GM18502 (cell line): Measurements from ENCODE around the gene SH3RF1.

Experiments
- ATAC-seq: cut with Tn5 transposase; IDR thresholded peaks from one replicate; pipeline ENCODE4 v1.9.1; 2021; ENCODE audit warnings: mild to moderate bottlenecking; ENCODE audit not compliant: unreplicated experiment, poor library complexity

SH3RF1 gene

DNA sequence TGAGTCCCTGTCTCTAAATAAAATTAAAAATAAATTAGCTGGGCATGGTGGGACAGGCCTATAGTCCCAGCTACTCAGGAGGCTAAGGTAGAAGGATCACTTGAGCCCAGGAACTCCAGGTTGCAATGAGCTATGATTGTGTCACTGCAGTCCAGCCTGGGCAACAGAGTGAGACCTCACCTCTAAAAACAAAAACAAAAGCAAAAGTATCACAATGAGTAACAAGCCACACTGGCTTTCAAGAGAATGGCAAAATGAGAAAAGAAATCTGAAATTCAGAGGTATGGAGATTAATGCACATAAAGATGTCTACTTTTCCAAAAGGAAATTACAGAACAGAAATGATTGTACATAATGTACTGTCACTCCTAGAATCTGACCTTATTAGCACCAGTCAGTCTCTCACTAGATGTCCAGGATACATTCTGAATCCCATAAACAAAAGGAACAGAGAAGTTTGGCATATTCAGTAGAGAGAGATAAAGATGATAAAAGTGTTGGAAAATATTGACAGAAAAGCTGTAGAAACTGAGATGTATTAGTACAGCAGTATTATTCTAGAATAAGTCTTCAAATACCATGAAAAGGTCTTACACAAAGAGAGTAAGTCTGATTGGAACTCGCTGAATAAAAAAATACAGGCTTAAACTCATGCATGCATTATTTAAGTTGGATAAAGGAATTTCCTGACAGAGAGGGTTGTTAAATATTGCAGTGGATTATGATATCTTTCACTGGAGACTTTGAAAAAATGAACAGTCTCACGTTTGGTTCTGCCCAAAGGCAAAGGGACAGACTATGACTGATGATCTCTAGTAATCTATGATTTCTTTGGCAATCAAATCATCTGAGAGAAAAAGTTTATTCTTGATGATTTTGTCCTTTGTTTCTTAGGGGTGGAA lies 102.5 kb downstream of the SH3RF1 start:
- ATAC-seq = peak; percentile 97

DNA sequence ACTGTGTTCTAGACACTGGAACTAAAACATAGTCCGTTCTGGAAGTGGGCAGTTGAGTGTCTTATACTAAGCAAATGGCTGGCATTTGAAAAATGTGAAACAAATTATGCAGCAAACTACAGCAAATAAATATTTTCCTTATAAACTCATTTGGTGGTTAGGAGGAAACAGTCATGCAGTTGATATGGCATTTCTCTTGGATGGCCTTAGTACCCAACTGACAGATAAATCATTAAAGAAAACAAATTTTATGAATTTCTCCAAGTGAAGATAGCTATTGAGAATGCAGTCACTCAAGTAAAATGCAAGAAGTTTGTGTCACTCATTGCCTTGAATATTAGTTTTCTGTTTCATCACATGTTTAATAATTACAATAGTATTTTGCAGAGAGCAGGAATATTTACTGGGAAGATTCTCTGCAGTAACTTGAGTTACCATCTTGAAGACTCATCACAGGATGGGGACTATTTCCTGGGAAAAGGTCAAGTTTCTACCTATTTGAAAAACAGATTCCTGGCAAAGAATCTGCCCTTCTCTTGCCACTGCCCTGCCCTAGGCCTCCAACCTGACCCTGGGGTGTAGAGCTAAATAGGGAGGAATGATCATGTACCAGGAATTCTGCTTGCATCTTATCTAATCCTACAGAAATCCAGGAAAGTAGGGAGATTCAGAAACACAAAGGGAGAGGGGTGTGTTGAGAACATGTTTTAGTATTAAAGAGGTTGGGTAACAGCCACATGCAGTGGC lies 105.9 kb downstream of the SH3RF1 start:
- ATAC-seq = no peak

DNA sequence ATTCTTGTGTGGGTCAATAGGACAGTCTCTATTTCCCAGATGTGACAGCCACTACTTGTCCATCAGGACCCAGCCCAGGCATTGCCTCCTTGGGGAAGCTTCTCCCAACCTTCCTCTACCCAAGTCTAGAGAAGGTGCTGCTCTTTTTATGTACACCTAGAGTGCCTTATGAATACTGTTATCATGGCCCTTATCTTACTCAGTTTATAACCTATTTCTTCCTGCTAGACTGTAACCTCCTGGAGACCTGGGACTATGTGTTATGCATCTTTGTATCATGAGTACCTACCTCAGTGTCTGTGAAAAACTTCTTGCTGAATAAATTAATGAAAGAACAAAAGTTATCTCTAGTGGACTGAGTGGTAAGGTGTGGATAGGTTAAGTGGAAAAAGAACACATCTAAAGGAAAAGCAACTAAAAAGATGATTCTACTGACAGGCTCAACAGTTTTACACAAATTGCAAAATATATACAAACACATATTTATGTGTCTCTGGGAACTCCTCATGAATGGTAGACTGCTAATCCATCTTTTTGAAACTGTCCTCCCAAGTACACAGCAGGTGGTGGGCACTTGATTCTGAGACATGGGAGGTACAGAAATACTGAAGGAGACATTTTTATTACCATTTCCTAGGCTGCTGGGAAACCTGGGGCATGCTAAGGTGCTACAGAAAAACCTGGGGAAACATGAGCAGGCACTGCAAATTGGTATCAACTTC lies 106.6 kb downstream of the SH3RF1 start:
- ATAC-seq = no peak

DNA sequence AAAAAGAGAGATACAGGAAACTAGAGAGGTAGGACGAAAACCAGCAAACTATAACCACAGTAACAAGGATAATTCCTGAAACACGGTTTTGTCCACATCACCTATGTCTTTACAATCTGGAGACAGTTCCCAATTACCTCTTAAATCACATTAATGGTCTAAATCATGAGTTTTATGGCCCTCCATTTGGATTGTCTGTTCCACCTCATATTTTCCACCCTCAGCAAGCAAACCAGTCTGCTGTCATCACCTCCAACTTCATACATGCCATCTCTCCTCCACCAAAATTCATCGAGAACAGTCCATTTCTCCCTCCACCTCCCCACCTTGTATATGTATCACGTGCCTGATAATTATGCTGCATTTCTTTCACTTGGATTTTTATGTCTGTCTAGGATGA lies 107.3 kb downstream of the SH3RF1 start:
- no peak for ATAC-seq

DNA sequence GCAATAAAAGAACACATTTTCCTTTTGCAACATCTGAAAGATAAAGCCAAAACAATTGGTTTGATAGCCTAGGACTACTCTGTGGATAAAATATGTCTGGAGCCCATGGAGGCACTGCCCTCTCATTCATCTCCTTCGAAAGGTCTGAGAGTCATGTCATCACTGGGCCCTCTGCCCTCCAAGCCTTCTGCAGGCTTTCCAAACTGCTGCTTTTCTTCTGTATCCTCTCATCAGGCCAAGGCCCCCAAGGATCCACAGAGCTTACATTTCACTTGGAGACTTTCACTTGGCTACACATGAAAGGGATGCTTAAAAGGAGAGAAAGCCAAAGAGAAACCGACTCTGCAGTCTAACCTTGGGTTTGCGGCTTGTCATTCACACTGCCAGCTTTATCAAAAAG lies 109.9 kb downstream of the SH3RF1 start:
- no peak for ATAC-seq

DNA sequence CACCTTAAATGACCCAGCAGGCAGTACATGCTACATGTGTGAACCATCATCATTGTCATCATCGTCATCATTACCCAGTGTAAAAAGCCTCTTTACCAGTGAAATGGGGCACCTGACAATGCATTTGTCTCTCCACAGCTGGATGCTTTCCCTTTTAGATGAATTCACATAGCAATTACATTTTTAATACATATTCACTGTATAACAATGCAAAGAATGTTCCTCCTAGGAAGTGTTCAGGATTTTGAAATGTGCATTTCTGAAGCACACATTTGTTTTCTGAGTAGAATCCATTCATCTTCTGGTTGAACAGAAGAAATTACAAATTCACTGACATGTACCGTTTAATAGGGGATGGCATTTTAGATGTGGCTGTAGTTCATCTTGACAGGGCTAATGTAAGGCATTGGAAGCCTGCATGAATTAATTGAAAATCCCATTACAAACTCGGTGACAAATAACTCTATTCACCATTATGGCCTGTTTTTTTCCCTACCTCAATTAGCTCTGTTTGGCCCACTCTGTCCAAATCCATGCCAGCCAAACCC lies 111.1 kb downstream of the SH3RF1 start:
- ATAC-seq = no peak

DNA sequence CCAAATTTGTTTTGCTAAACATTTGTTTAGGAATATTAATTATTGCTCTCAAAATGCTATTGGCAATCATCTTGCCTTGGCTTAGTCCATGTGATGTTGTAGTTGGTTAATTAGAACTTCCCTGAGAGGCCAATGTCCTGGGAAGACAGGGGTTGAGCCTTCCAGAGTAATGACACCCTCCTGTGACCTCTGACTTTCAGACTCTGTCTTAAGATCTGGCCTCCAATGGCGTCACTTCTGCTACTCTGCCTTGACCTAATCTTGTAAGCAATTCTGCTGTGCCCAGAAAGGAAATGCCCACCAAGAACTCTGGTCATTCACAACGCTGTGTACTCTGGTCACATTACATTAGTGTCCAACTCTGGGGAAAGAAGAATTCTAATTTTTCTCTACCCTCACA lies 111.9 kb downstream of the SH3RF1 start:
- no peak for ATAC-seq

DNA sequence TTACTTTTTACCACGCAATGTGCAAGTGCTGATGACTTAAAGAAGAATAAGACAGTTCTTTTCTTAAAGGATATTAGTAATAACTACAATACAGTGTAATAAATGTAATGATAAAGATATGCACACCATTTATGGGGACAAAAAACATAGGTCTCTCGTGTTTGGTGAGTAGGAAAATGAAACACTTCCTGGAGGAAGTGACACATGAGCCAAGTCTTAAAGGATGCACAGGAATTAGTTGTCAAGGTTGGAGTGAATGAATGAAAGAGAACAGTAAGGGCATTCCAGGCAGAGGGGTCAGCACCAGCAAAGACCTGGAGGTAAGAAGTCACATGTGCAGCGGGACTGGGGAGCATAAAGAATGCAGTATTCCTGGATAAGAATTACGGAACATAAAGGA lies 112.7 kb downstream of the SH3RF1 start:
- no peak for ATAC-seq

DNA sequence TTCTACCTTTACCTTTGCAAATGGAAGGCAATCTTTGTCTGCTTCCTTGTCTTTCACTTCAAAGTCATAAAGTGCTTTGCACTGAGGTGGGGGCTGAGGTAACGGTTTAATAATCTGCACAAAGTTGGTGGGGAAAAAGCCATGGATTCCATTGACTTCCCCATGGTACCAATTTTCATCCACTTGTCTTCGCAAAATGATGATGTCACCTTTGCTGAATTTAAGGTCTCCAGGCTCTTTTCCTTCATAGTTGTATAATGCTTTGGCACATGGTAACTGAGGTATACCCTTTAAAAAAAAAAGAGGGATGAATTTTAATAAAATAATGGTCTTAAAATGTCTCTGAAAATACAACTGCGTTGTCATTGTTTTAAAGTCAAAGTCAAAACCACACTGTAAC lies 114.4 kb downstream of the SH3RF1 start:
- ATAC-seq = no peak

DNA sequence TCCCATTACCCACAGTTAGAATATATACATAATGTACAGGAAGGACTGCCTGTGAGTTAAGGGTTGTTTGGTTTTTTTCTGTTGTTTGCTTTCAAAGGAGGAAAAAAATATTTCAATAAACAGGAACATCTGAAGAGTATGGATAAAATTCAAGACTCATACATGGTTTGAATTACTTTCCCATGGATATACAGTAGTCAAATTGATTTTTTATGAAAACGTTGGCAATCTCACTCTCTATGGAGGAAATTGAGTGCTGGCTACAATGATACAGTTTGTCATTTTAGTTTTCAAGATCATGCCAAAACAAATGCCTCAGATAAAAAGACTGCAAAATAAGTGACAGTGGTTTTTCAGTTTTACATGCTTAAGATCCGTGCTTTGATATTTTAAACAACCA lies 116.6 kb downstream of the SH3RF1 start:
- no peak for ATAC-seq

DNA sequence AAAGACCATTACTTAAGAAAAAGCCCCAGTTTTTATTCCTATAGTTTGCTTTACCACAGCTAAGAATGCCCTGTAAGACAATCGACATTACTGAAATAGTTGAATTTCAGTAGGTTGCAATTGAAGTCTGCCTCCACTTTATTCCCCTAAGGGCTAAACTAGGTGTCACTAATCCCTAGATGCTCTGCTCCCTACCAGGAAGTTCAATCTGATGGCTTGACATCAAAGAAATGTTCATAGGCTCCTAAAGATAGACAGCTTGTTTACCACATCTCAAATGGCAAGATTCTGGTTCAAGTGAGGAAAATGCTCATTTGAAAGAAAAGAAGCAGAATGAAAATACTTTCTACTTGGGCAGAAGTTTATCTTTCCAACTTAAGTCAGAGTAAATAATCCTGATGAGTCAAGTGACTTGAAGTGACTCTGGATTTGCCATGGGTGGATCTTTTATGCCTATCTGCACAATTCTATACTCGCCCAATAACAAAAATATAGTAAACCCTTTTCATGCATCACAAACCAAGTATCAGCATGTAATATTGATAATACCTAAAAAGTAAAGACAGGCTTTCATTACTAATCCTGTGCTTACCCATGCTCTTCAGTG lies 117.2 kb downstream of the SH3RF1 start:
- ATAC-seq = no peak

DNA sequence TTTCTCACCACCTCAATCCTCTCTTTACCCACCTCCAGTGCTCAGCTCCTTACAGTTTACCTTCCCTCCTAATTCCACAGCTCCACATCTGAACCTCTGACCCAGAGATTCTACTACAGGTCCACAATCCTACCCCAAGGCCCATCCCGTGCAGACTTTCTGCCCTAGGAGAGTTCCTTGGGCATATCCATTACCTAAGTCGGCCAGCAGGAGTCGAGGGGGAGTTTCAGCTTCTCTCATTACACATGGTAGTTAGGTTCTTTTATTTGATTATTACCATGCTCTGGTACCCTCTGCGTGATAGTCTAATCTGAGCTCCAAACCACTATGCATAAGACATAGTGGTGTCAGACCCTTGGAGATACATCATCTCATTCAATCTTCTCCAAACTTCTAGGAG lies 117.9 kb downstream of the SH3RF1 start:
- ATAC-seq = no peak

DNA sequence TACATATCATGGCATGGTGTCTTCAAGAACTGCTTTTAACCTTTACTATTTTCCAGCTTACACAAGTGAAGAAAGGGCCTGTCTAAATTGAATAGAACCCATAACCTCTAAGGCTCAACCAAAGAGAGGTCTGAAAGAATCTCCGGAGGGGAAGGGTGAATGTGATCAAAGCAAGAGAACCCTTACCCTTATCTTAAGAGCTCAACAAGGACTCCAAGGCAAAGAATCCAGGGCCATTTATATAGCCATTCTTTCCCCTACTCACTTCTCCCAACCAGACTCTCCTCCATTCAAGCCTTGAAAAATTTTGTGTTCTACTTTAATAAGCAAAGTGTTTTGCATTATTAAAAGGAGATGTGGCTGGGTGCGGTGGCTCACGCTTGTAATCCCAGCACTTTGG lies 118.7 kb downstream of the SH3RF1 start:
- ATAC-seq = no peak

DNA sequence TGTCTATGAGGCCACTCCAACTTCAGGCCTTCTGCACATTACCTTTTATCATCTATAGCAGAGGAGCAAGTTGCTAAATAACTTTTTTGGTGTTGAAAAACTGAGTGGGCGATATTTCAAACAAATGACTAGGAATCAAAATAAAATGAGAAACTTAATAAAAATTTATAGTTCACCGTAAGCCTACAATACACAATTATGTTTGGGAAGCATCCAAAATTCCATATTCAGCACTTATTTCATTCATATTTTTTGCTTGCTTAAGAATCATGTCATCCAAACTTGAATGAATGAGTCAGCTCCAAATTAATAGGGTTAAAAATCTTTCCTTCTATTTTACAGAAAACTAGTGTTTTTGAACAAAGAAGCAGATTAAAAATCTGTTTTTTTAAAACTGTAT lies 119.1 kb downstream of the SH3RF1 start:
- ATAC-seq = no peak

DNA sequence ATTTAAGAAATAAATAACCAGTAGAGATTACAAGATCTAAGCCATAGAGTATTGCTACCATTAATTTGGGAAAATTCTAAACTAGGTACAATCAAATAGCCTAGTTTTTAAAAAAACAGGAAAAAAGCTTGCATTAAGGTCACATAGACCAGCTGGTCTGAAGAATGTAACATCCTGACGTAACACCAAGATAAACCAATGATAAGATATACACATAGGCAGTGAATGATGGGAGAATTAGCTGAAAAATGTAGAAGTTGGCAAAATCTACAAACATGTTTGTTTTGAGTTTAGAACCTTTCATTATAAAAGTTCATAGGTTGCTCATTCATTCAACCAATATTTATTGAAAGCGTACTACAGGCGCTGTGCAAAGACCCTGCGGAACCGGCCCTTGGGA lies 120.0 kb downstream of the SH3RF1 start:
- ATAC-seq = no peak

DNA sequence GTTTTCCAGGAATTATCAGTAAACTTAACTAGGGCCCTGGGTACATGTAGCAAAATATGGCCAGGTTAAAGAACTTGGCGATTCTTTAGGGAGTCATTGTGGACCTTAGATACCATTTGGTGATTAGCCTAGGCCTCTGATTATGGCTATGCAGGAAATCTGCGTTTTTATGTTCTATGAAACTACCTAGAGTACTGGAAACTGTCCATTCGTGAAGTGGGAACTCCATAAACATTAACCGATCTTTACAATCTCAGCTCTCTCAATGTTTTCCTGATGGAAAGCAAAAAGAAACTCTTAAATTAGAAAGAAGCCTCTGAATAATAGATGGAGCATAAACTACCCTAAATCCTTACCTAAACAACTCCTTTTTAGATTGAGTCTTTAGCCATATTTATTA lies 121.9 kb downstream of the SH3RF1 start:
- no peak for ATAC-seq

DNA sequence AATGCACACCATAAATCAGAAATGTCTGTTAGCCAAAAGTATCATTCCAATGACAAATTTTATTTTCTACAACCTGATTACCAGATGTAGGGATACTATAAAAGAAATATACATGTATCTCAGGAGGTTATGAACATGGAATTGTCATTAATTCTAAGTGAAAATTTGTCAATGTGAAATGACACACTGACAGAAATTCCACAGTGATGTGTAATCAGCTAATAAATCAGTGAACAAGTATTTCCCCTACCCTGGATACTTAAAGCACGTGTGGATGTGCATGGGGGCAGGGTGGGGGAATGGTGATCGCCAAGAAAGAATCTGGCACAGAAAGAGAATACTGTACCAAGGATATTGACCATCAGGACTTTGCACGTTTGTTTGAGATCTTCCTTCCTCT lies 123.6 kb downstream of the SH3RF1 start:
- ATAC-seq = no peak

DNA sequence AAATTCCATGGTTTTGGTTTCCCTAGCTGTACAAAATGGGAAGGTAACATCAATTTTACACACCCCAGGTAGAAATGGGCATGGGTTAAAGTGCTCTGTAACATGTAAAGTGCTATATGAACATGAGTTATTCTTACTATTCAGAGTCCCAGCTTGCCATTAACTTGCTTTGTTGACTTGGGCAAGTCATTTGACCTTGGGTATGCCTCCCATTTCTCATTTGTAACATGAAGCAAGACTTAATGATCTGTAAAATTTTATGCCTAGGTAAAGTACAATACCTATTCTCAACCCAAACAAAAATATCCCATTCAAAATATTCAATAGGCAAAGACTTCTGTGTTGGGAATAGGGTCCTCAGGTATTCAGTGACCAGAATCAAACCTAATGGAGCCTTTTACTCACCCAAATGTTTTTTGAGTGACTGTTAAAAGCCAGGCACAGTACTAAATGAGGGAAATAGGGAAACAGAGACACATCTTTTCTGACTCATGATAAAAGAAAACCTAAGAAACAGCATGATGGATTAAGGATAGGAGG lies 126.6 kb downstream of the SH3RF1 start:
- ATAC-seq = no peak

DNA sequence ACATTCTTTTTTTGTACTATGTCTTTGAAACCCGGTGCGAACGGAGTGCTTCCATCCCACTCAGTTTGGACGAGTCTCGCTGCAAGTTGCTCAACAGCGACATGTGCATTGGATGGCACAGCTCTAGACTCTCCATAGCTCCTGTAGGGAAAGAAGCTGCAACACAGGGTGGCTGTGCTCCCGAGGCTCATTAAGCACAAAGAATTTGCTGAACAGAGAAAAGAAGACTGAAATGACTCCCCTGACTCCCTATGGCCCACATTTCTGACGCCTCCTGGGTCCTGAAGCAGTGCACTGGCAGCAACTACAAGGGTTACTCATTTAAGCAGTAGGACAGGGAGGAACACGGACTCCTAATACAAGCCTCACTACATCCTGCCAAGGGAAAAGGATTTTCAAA lies 127.4 kb downstream of the SH3RF1 start:
- no peak for ATAC-seq

DNA sequence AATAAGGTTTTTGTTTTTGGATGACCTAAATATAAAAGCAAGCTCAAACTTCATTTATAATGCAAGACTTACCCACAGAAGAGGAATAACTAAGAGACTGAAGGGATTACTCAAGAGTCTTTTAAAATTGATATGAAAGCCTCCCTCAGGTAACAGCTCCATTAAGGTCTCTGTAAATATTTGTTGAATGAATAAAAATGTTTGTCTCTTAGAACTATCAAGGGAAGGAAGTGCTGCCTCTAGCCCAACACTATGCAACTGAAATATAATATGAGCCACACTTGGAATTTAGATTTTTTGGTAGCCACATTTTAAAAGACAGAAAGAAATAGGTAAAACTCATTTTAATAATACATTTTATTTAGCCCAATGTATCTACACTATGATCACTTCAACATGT lies 127.8 kb downstream of the SH3RF1 start:
- ATAC-seq = no peak
